H9 (cell line): ENCODE data around the gene CEP128. TPM values are rescaled to one million over a fixed set of nuclear protein-coding genes. Genes with fewer than 3 reads are reported as not detected.

Source experiments
- DNase-seq: peaks from one replicate; pipeline ENCODE4 v3.0.0-alpha.2; 2017
- H2AFZ ChIP-seq: one replicate; pipeline ENCODE4 v1.6.1; 2013; ENCODE audit warnings: mild to moderate bottlenecking, low read length, control low read depth, moderate library complexity
- H2AK5ac ChIP-seq: 2 replicates; pipeline ENCODE4 v1.6.1; 2013; ENCODE audit warnings: low read length, control low read depth, mixed read lengths; ENCODE audit not compliant: insufficient read length
- H2BK120ac ChIP-seq: one replicate; pipeline ENCODE4 v1.6.1; 2013; ENCODE audit warnings: low read depth, mild to moderate bottlenecking, low read length, control low read depth, inconsistent platforms; ENCODE audit not compliant: poor library complexity, severe bottlenecking
- H2BK12ac ChIP-seq: 2 replicates; pipeline ENCODE4 v1.6.1; 2013; ENCODE audit warnings: low read length, control low read depth, mixed read lengths, low read depth; ENCODE audit not compliant: insufficient read length
- H2BK15ac ChIP-seq: 2 replicates; pipeline ENCODE4 v1.6.1; 2013; ENCODE audit warnings: low read depth, low read length, control low read depth
- H2BK20ac ChIP-seq: one replicate; pipeline ENCODE4 v1.6.1; 2013; ENCODE audit warnings: low read depth, mild to moderate bottlenecking, low read length, control low read depth, inconsistent platforms; ENCODE audit not compliant: poor library complexity, severe bottlenecking
- H2BK5ac ChIP-seq: 2 replicates; pipeline ENCODE4 v1.6.1; 2013; ENCODE audit warnings: low read length, control low read depth, mixed read lengths; ENCODE audit not compliant: insufficient read length
- H3K14ac ChIP-seq: 2 replicates; pipeline ENCODE4 v1.6.1; 2013; ENCODE audit warnings: low read length, control low read depth; ENCODE audit not compliant: insufficient read depth
- H3K18ac ChIP-seq: 2 replicates; pipeline ENCODE4 v1.6.1; 2013; ENCODE audit warnings: low read depth, mild to moderate bottlenecking, mixed read lengths, low read length, control low read depth; ENCODE audit not compliant: insufficient read length
- H3K23ac ChIP-seq: 2 replicates; pipeline ENCODE4 v1.6.1; 2013; ENCODE audit warnings: low read length, control low read depth, mixed read lengths, low read depth; ENCODE audit not compliant: insufficient read length
- H3K23me2 ChIP-seq: 2 replicates; pipeline ENCODE4 v1.6.1; 2013; ENCODE audit warnings: low read depth, mild to moderate bottlenecking, mixed read lengths, low read length, control low read depth; ENCODE audit not compliant: insufficient read length, poor library complexity, severe bottlenecking
- H3K27ac ChIP-seq: 2 replicates; pipeline ENCODE4 v1.5.1; 2013; ENCODE audit warnings: low read length, control low read depth, mixed read lengths, low read depth; ENCODE audit not compliant: insufficient read length
- H3K27me3 ChIP-seq: 2 replicates; pipeline ENCODE4 v1.6.1; 2013; ENCODE audit warnings: low read length, control low read depth, inconsistent platforms; ENCODE audit not compliant: insufficient read depth
- H3K4ac ChIP-seq: 2 replicates; pipeline ENCODE4 v1.6.1; 2013; ENCODE audit warnings: low read depth, mild to moderate bottlenecking, control low read depth, inconsistent platforms, low read length, moderate library complexity
- H3K4me1 ChIP-seq: 2 replicates; pipeline ENCODE4 v1.6.1; 2013; ENCODE audit warnings: low read length, control low read depth, inconsistent platforms; ENCODE audit not compliant: insufficient read depth
- H3K4me2 ChIP-seq: 2 replicates; pipeline ENCODE4 v1.6.1; 2013; ENCODE audit warnings: low read length, control low read depth, mixed read lengths; ENCODE audit not compliant: insufficient read length, insufficient read depth
- H3K56ac ChIP-seq: 2 replicates; pipeline ENCODE4 v1.6.1; 2013; ENCODE audit warnings: low read depth, mild to moderate bottlenecking, mixed read lengths, low read length, control low read depth; ENCODE audit not compliant: insufficient read length
- H3K79me1 ChIP-seq: 2 replicates; pipeline ENCODE4 v1.6.1; 2013; ENCODE audit warnings: low read depth, mild to moderate bottlenecking, moderate library complexity, low read length, control low read depth, inconsistent platforms; ENCODE audit not compliant: insufficient read depth, poor library complexity, severe bottlenecking
- H3K79me2 ChIP-seq: 2 replicates; pipeline ENCODE4 v1.6.1; 2013; ENCODE audit warnings: low read length, control low read depth, inconsistent platforms; ENCODE audit not compliant: insufficient read depth
- H3K9ac ChIP-seq: 2 replicates; pipeline ENCODE4 v1.6.1; 2013; ENCODE audit warnings: low read length, control low read depth, mixed read lengths; ENCODE audit not compliant: insufficient read length; ENCODE audit errors: extremely low read depth
- H3K9me3 ChIP-seq: one replicate; pipeline ENCODE4 v1.6.1; 2013; ENCODE audit warnings: low read depth, low read length, inconsistent platforms; ENCODE audit not compliant: control insufficient read depth
- H3T11ph ChIP-seq: one replicate; pipeline ENCODE4 v1.6.1; 2013; ENCODE audit warnings: mild to moderate bottlenecking, low read length, control low read depth, inconsistent platforms
- H4K20me1 ChIP-seq: one replicate; pipeline ENCODE4 v1.6.1; 2013; ENCODE audit not compliant: control insufficient read depth, insufficient read length, insufficient read depth
- H4K5ac ChIP-seq: 2 replicates; pipeline ENCODE4 v1.6.1; 2013; ENCODE audit warnings: low read depth, mild to moderate bottlenecking, mixed read lengths, low read length, control low read depth; ENCODE audit not compliant: insufficient read length
- H4K8ac ChIP-seq: replicated peaks from 2 replicates; pipeline ENCODE4 v1.6.1; 2013; ENCODE audit warnings: low read length, control low read depth, mixed read lengths, low read depth; ENCODE audit not compliant: insufficient read length
- H4K91ac ChIP-seq: 2 replicates; pipeline ENCODE4 v1.6.1; 2013; ENCODE audit warnings: low read depth, mild to moderate bottlenecking, moderate library complexity, mixed read lengths, low read length, control low read depth; ENCODE audit not compliant: insufficient read length
- H3K27ac Mint-ChIP-seq, 3 experiments: 2 replicates in 2 of 3; 3 replicates in 1 of 3; pipeline ENCODE4 v1.8.0; 2020 to 2021; ENCODE audit warnings: mixed read lengths in 3 of 3, mild to moderate bottlenecking in 1 of 3, moderate library complexity in 1 of 3
- H3K27me3 Mint-ChIP-seq: 2 replicates; pipeline ENCODE4 v1.8.0; 2021; ENCODE audit warnings: low read depth, mild to moderate bottlenecking, moderate library complexity, mixed read lengths
- H3K36me3 Mint-ChIP-seq, 3 experiments: 2 replicates in 2 of 3; 3 replicates in 1 of 3; pipeline ENCODE4 v1.8.0; 2020 to 2021; ENCODE audit warnings: low read depth in 3 of 3, mixed read lengths in 3 of 3; ENCODE audit not compliant: insufficient read depth in 1 of 3
- H3K4me1 Mint-ChIP-seq, 2 experiments: 2 replicates each; pipeline ENCODE4 v1.8.0; 2020; ENCODE audit warnings: mixed read lengths in 2 of 2
- H3K4me3 Mint-ChIP-seq, 2 experiments: 2 replicates in 1 of 2; 3 replicates in 1 of 2; pipeline ENCODE4 v1.8.0; 2020 to 2021; ENCODE audit warnings: mild to moderate bottlenecking in 2 of 2, mixed read lengths in 2 of 2, moderate library complexity in 1 of 2
- H3K9me3 Mint-ChIP-seq, 2 experiments: 2 replicates in 1 of 2; 3 replicates in 1 of 2; pipeline ENCODE4 v1.8.0; 2020; ENCODE audit warnings: mild to moderate bottlenecking in 2 of 2, mixed read lengths in 2 of 2, moderate library complexity in 1 of 2
- CTCF ChIP-seq: fragments of 200-600 bp; sonication (generic); conservative IDR thresholded peaks from 3 replicates; pipeline ENCODE4 v1.8.0; 2021; ENCODE audit warnings: antibody characterized with exemption, mild to moderate bottlenecking
- WGBS: extraction: QIAGEN DNeasy Blood & Tissue Kit; methylation state at CpG from one replicate; pipeline ENCODE4 v1.1.7; 2013; ENCODE audit warnings: missing lambda C conversion rate, low lambda C conversion rate, mixed read lengths; ENCODE audit not compliant: insufficient read length; ENCODE audit errors: extremely low coverage; 5-methylcytosine and 5-hydroxymethylcytosine counted together
- total RNA-seq: library from RNA; stranded (reverse); gene quantifications from 2 replicates; pipeline ENCODE4 v1.2.1, GENCODE V29; 2021

CEP128 gene
- total RNA-seq, 1 experiment from 2014 or later: 16.3 TPM

GRCh38 chr14:80644826-80645225, 296.7 kb downstream of the CEP128 start:
- Histone ChIP-seq H2BK20ac (no peak overlapping the region), H4K8ac (no peak overlapping the region), H2AFZ (no peak overlapping the region), H4K20me1 (no peaks in the 10 kb centered on the region), H2BK120ac (no peak overlapping the region), H3K4me2 (no peak overlapping the region), H3K9me3 (no peaks in the 10 kb centered on the region), H2BK5ac (no peak overlapping the region), H3K79me2 (no peaks in the 10 kb centered on the region), H4K5ac (no peak overlapping the region), H3K56ac (no peak overlapping the region), H2BK15ac (no peak overlapping the region), H3K18ac (no peak overlapping the region), H4K91ac (no peak overlapping the region), H3K27ac (no peak overlapping the region), H3K27me3 (no peaks in the 10 kb centered on the region), H2BK12ac (no peak overlapping the region), H3T11ph (no peak overlapping the region), H3K23ac (no peak overlapping the region), H3K4ac (no peak overlapping the region), H3K14ac (no peak overlapping the region), H3K4me1 (no peaks in the 10 kb centered on the region), H3K79me1 (no peaks in the 10 kb centered on the region), H2AK5ac (no peak overlapping the region), H3K23me2 (no peaks in the 10 kb centered on the region), H3K9ac (no peak overlapping the region)
- no peaks in the 10 kb centered on the region for H3K36me3 Mint-ChIP-seq
- no peaks in the 10 kb centered on the region for H3K4me1 Mint-ChIP-seq
- no peaks in the 10 kb centered on the region for H3K9me3 Mint-ChIP-seq
- DNase-seq: no peak
- H3K27me3 Mint-ChIP-seq: no peaks in the 10 kb centered on the region
- WGBS: no CpG with 5 or more reads among the region's 2 CpGs
- H3K4me3 Mint-ChIP-seq: no peak overlapping the region
- no peak for TF ChIP-seq CTCF
- H3K27ac Mint-ChIP-seq: no peak overlapping the region
